K562 (cell line): Measurements from ENCODE around the gene CLNK. TPM values are rescaled to one million over a fixed set of nuclear protein-coding genes. Genes with fewer than 3 reads are reported as not detected.

Experiments used
- ATAC-seq: fragments of 200-7000 bp; cut with Tn5 transposase; 3 replicates; pipeline ENCODE4 v1.9.1; 2020; ENCODE audit warnings: moderate library complexity
- BruUV-seq: library from RNA; stranded (reverse); fragments of 400-500 nt; replicated peaks from 2 replicates; lab custom pipeline; 2021; lab: Mats Ljungman, UMichigan
- CTCF ChIA-PET: fragments of 300-600 bp; formaldehyde crosslinking; extraction: SDS; loops from one replicate; lab custom pipeline; 2021; ENCODE audit warnings: low intra/inter-chr PET ratio; lab: Yijun Ruan, JAX
- POLR2A ChIA-PET: fragments of 300-600, 350-650 bp; sonication (Branson Sonifier 250); formaldehyde crosslinking; extraction: SDS; loops from one replicate; lab custom pipeline; 2021; ENCODE audit warnings: antibody characterized with exemption, inconsistent platforms; lab: Yijun Ruan, JAX
- DNase-seq, 4 experiments: peaks; one replicate each; pipeline versions ENCODE4 v3.0.0 to v3.0.0-alpha.2; 2011 to 2018; ENCODE audit warnings: low spot score in 3 of 4, mixed read lengths in 3 of 4; ENCODE audit errors: extremely low read depth in 1 of 4
- FAIRE-seq: peaks from 2 replicates; lab custom pipeline; 2011; peaks lifted over from hg19 to GRCh38; lab: Jason Lieb, UNC
- H2AFZ ChIP-seq: 2 replicates; pipeline ENCODE4 v1.6.0; 2011; ENCODE audit warnings: low read depth, low read length, control low read depth, inconsistent platforms
- H3K27ac ChIP-seq: fragments of 200-600 bp; 3 replicates; pipeline ENCODE4 v1.8.0; 2011; ENCODE audit warnings: low read depth, mild to moderate bottlenecking, control low read depth, inconsistent platforms, low read length, moderate library complexity, mixed read lengths; ENCODE audit errors: extremely low read depth
- H3K27me3 ChIP-seq, 2 experiments: fragments of 300-600 bp in 1 of 2; 2 replicates in 1 of 2; 3 replicates in 1 of 2; pipeline versions ENCODE4 v1.6.0 to v1.8.0; 2011; ENCODE audit warnings: inconsistent platforms in 2 of 2, low read length in 2 of 2, mild to moderate bottlenecking in 1 of 2, mixed read lengths in 1 of 2, moderate library complexity in 1 of 2; ENCODE audit not compliant: control insufficient read depth in 2 of 2, insufficient read depth in 2 of 2
- H3K36me3 ChIP-seq: fragments of 300-600 bp; 3 replicates; pipeline ENCODE4 v1.8.0; 2011; ENCODE audit warnings: mild to moderate bottlenecking, low read length, inconsistent platforms; ENCODE audit not compliant: control insufficient read depth, insufficient read depth
- H3K4me1 ChIP-seq, 2 experiments: fragments of 200-600 bp in 1 of 2; replicated peaks in 1 of 2; 2 replicates in 1 of 2; 3 replicates in 1 of 2; pipeline versions ENCODE4 v1.5.1 to v1.8.0; 2011; ENCODE audit warnings: inconsistent platforms in 2 of 2, low read length in 2 of 2, mild to moderate bottlenecking in 1 of 2, mixed read lengths in 1 of 2, moderate library complexity in 1 of 2; ENCODE audit not compliant: control insufficient read depth in 2 of 2, insufficient read depth in 2 of 2
- H3K4me2 ChIP-seq: 2 replicates; pipeline ENCODE4 v1.6.1; 2011; ENCODE audit warnings: low read length, control low read depth, inconsistent platforms, mixed read lengths; ENCODE audit not compliant: insufficient read depth
- H3K4me3 ChIP-seq: fragments of 200-600 bp; sonication (generic), shearing (Covaris generic); 2 replicates; pipeline ENCODE4 v1.5.1; 2016; ENCODE audit warnings: control low read depth, inconsistent platforms
- H3K79me2 ChIP-seq: fragments of 200-600 bp; 3 replicates; pipeline ENCODE4 v1.8.0; 2011; ENCODE audit warnings: low read length, inconsistent platforms; ENCODE audit not compliant: control insufficient read depth, insufficient read depth
- H3K9ac ChIP-seq, 2 experiments: 2 replicates each; pipeline versions ENCODE4 v1.6.0 to v1.6.1; 2011; ENCODE audit warnings: low read depth in 2 of 2, low read length in 2 of 2, control low read depth in 1 of 2, inconsistent platforms in 1 of 2, mild to moderate bottlenecking in 1 of 2, mixed read lengths in 1 of 2; ENCODE audit not compliant: insufficient read depth in 1 of 2
- H3K9me1 ChIP-seq: one replicate; pipeline ENCODE4 v1.6.0; 2011; ENCODE audit warnings: inconsistent platforms, mild to moderate bottlenecking, low read length, moderate library complexity; ENCODE audit not compliant: control insufficient read depth, insufficient read depth
- H3K9me3 ChIP-seq: replicated peaks from 2 replicates; pipeline ENCODE4 v1.5.1; 2011; ENCODE audit warnings: low read depth, low read length, inconsistent platforms; ENCODE audit not compliant: control insufficient read depth, insufficient read depth
- H4K20me1 ChIP-seq: replicated peaks from 2 replicates; pipeline ENCODE4 v1.6.1; 2011; ENCODE audit warnings: low read length, inconsistent platforms, mixed read lengths; ENCODE audit not compliant: control insufficient read depth, insufficient read depth
- BRF1 ChIP-seq: IDR thresholded peaks from 3 replicates; pipeline ENCODE4 v1.6.1; 2011; ENCODE audit warnings: borderline replicate concordance, mild to moderate bottlenecking; ENCODE audit not compliant: insufficient read length; ENCODE audit errors: extremely low read depth
- IFI16 ChIP-seq: fragments of 250-450 bp; sonication (Bioruptor Pico); IDR thresholded peaks from 2 replicates; pipeline ENCODE4 v2.1.2; 2022; ENCODE audit warnings: mild to moderate bottlenecking, inconsistent platforms
- MAFG ChIP-seq: fragments of 450-650 bp; conservative IDR thresholded peaks from 2 replicates; pipeline ENCODE4 v1.6.1; 2016; ENCODE audit warnings: missing genetic modification characterization, missing compliant biosample characterization
- TAF1 ChIP-seq: IDR thresholded peaks from 2 replicates; pipeline ENCODE4 v1.6.1; 2011; ENCODE audit warnings: mild to moderate bottlenecking, low read length, moderate library complexity; ENCODE audit not compliant: insufficient read depth, control insufficient read depth, severe bottlenecking; ENCODE audit errors: extremely low read depth
- TOE1 ChIP-seq, 2 experiments: fragments of 450-650 bp in 1 of 2; sonication (generic) in 1 of 2; formaldehyde crosslinking in 1 of 2; IDR thresholded peaks; 2 replicates each; pipeline versions ENCODE4 v1.7.1 to v1.8.0; 2016 to 2022; ENCODE audit warnings: borderline replicate concordance in 2 of 2, mild to moderate bottlenecking in 2 of 2, antibody characterized with exemption in 1 of 2, inconsistent platforms in 1 of 2, low read depth in 1 of 2, missing genetic modification reagents in 1 of 2, moderate library complexity in 1 of 2
- ZBTB40 ChIP-seq, 2 experiments: fragments of 450-650 bp in 1 of 2; sonication (generic) in 1 of 2; formaldehyde crosslinking in 1 of 2; IDR thresholded peaks; 2 replicates each; pipeline versions ENCODE4 v1.7.1 to v1.9.0; 2016 to 2022; ENCODE audit warnings: inconsistent platforms in 1 of 2, mild to moderate bottlenecking in 1 of 2, missing genetic modification reagents in 1 of 2
- WGBS: fragments of 100-300 bp; shearing (Covaris generic); methylation state at CpG from one replicate; pipeline ENCODE4 v1.1.6; 2016; ENCODE audit warnings: low coverage, mixed read lengths; ENCODE audit not compliant: insufficient coverage; ENCODE audit errors: missing lambda C conversion rate; 5-methylcytosine and 5-hydroxymethylcytosine counted together
- in situ Hi-C: fragments of 300-500 bp; cut with MboI; formaldehyde crosslinking; loops from 4 replicates; pipeline ENCODE4 v1.15.0; 2018; ENCODE audit warnings: inconsistent platforms, mixed read lengths
- intact Hi-C: fragments of 100-400 bp; cut with micrococcal nuclease; formaldehyde crosslinking; loops from 2 replicates; pipeline ENCODE4 v1.14.2; 2022
- polyA plus RNA-seq, 8 experiments: library from polyadenylated mRNA; depleted of rRNA in 4 of 8; stranded (reverse) in 5 of 8; unstranded in 3 of 8; fragments of >200 nt; fragmentation: Nextera tagmentation in 2 of 8; fragmentation: Illumina TruSeq in 1 of 8; extraction: Ambion mirVana in 2 of 8; extraction: Trizol in 1 of 8; gene quantifications; 2 replicates each; pipeline versions ENCODE4 v1.2.1 to v1.2.3, GENCODE V29; 2011 to 2014; ENCODE audit warnings: inconsistent platforms in 1 of 8, missing spikeins in 1 of 8
- total RNA-seq, 7 experiments: library from RNA; depleted of rRNA in 6 of 7; stranded (reverse); fragments of >200 nt in 6 of 7; fragmentation: Illumina TruSeq in 2 of 7; extraction: Trizol in 2 of 7; gene quantifications; 2 replicates each; pipeline versions ENCODE4 v1.2.1 to v1.2.3, GENCODE V29; 2011 to 2021; ENCODE audit warnings: low replicate concordance in 1 of 7
- TF ChIP-seq, protein P1 (sequence below): fragments of 450-650 bp; formaldehyde crosslinking; IDR thresholded peaks from 2 replicates; pipeline ENCODE4 v1.4.0; 2020; ENCODE audit warnings: mild to moderate bottlenecking, mixed read lengths

Gene CLNK
- total and polyA plus RNA-seq, 9 of the 15 experiments (the other 6 are each of a cell fraction or from before 2014, with no cell fraction given), result not detected

DNA sequence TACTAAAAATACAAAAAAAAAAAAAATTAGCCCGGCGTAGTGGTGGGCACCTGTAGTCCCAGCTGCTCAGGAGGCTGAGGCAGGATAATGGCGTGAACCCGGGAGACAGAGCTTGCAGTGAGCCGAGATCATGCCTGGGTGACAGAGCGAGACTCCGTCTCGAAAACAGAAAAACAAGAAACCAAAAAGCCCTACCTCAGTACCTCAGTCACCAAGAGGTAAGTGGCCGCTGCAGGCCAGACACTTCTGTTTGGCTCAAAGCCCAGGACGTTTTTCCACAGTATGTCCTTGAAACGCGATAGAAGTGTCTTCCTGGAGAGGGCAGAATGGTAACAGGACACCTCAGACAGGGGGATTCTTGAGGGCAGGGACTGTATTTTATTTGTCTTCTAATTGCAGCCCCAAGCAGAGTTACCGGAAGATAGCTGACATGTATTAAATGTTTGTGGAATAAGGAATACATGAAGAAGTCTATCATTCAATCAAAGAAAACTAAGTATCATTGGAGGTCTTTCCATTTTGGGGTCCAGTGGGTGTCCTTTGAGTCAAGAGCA, 63.6 kb downstream of the CLNK start:
- Histone ChIP-seq H3K9ac (no peak overlapping the region), H3K36me3 (no peaks in the 10 kb centered on the region), H3K79me2 (no peaks in the 10 kb centered on the region), H3K4me3 (no peak overlapping the region), H2AFZ (no peak overlapping the region), H3K9me3 (no peaks in the 10 kb centered on the region), H3K4me1 (no peaks in the 10 kb centered on the region), H3K4me2 (no peak overlapping the region), H3K9me1 (no peaks in the 10 kb centered on the region), H4K20me1 (no peaks in the 10 kb centered on the region), H3K27me3 (no peaks in the 10 kb centered on the region), H3K27ac (no peak overlapping the region)
- CTCF ChIA-PET, result no interaction called here
- in situ Hi-C loops (no loop called here), intact Hi-C loops (no loop called here)
- no TSS peak for BruUV-seq
- WGBS, result 1% methylated on average over 9 of the region's 13 CpGs
- ATAC-seq, result no peak
- no peak for FAIRE-seq
- no peak for DNase-seq
- POLR2A ChIA-PET, result no interaction called here
- TF ChIP-seq ZBTB40 (IDR thresholded peaks at IDR 0.05) (no peak), ZBTB40 (CRISPR knock-in tag; IDR thresholded peaks at IDR 0.05) (no peak), MAFG (tag) (no peak), IFI16 (CRISPR knock-in tag) (no peak), BRF1 (no peak), TOE1 (IDR thresholded peaks at IDR 0.05; ENCODE audit: borderline replicate concordance) (no peak), TOE1 (CRISPR knock-in tag; IDR thresholded peaks at IDR 0.05; ENCODE audit: borderline replicate concordance, low read depth) (no peak), TAF1 (no peak)
- TF ChIP-seq, protein P1, sequence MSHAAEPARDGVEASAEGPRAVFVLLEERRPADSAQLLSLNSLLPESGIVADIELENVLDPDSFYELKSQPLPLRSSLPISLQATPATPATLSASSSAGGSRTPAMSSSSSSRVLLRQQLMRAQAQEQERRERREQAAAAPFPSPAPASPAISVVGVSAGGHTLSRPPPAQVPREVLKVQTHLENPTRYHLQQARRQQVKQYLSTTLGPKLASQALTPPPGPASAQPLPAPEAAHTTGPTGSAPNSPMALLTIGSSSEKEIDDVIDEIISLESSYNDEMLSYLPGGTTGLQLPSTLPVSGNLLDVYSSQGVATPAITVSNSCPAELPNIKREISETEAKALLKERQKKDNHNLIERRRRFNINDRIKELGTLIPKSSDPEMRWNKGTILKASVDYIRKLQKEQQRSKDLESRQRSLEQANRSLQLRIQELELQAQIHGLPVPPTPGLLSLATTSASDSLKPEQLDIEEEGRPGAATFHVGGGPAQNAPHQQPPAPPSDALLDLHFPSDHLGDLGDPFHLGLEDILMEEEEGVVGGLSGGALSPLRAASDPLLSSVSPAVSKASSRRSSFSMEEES (CRISPR knock-in tag), result no peak
